K562 (cell line): ENCODE measurements around the gene ETV3. TPM values are rescaled to one million over a fixed set of nuclear protein-coding genes. Genes with fewer than 3 reads are reported as not detected.

ENCODE experiments used
- ATF7 ChIP-seq: fragments of 450-650 bp; IDR thresholded peaks from 2 replicates; pipeline ENCODE4 v1.7.1; 2014; ENCODE audit warnings: mild to moderate bottlenecking, moderate library complexity
- CBFB ChIP-seq: sonication (generic); formaldehyde crosslinking; IDR thresholded peaks from 2 replicates; pipeline ENCODE4 v1.4.0; 2020; ENCODE audit warnings: mild to moderate bottlenecking, missing genetic modification reagents
- CHAMP1 ChIP-seq: fragments of 450-650 bp; IDR thresholded peaks from 2 replicates; pipeline ENCODE4 v1.6.1; 2016; ENCODE audit warnings: mild to moderate bottlenecking
- EHMT2 ChIP-seq: fragments of 450-650 bp; IDR thresholded peaks from 2 replicates; pipeline ENCODE4 v1.6.1; 2018; ENCODE audit warnings: antibody characterized with exemption
- EP300 ChIP-seq: IDR thresholded peaks from 2 replicates; pipeline ENCODE4 v1.6.1; 2012; ENCODE audit warnings: low read length, improper control_type of control experiment
- ETV5 ChIP-seq: sonication (generic); formaldehyde crosslinking; IDR thresholded peaks from 2 replicates; pipeline ENCODE4 v1.4.0; 2020; ENCODE audit warnings: low read depth, mild to moderate bottlenecking, missing genetic modification reagents
- FOXA1 ChIP-seq: fragments of 450-650 bp; IDR thresholded peaks from 2 replicates; pipeline ENCODE4 v1.6.1; 2016; ENCODE audit warnings: mild to moderate bottlenecking, borderline replicate concordance
- FOXP1 ChIP-seq: sonication (generic); formaldehyde crosslinking; IDR thresholded peaks from 2 replicates; pipeline ENCODE4 v1.8.0; 2022; ENCODE audit warnings: mild to moderate bottlenecking, missing genetic modification reagents
- HEY1 ChIP-seq: fragments of 250-450 bp; sonication (Bioruptor Pico); IDR thresholded peaks from 2 replicates; pipeline ENCODE4 v1.5.0; 2020; ENCODE audit warnings: mild to moderate bottlenecking, moderate library complexity, borderline replicate concordance
- KLF1 ChIP-seq: fragments of 450-650 bp; IDR thresholded peaks from 2 replicates; pipeline ENCODE4 v1.6.1; 2016; ENCODE audit warnings: missing genetic modification characterization, missing compliant biosample characterization
- NFE2 ChIP-seq: IDR thresholded peaks from 2 replicates; pipeline ENCODE4 v1.6.1; 2014; ENCODE audit warnings: antibody characterized with exemption, low read depth
- PTRF ChIP-seq: fragments of 450-650 bp; IDR thresholded peaks from 2 replicates; pipeline ENCODE4 v1.6.1; 2016; ENCODE audit warnings: mild to moderate bottlenecking, missing genetic modification characterization, missing compliant biosample characterization
- RREB1 ChIP-seq: fragments of 250-450 bp; sonication (Bioruptor Pico); IDR thresholded peaks from 2 replicates; pipeline ENCODE4 v1.4.0; 2020
- SMAD3 ChIP-seq: fragments of 450-650 bp; formaldehyde crosslinking; conservative IDR thresholded peaks from 2 replicates; pipeline ENCODE4 v1.4.0; 2020; ENCODE audit warnings: mild to moderate bottlenecking
- U2AF2 ChIP-seq: fragments of 200-400 bp; formaldehyde crosslinking; optimal IDR thresholded peaks from 2 replicates; pipeline ENCODE3; 2017; ENCODE audit warnings: low read depth, mild to moderate bottlenecking, low read length
- XRCC5 ChIP-seq: fragments of 200-400 bp; formaldehyde crosslinking; IDR thresholded peaks from 2 replicates; pipeline ENCODE4 v1.6.1; 2017; ENCODE audit warnings: low read depth, mild to moderate bottlenecking, low read length
- ZNF384 ChIP-seq: IDR thresholded peaks from 2 replicates; pipeline ENCODE4 v1.6.1; 2012; ENCODE audit warnings: low read depth, low read length, improper control_type of control experiment
- ZNF395 ChIP-seq: fragments of 200-800 bp; sonication (Bioruptor generic); IDR thresholded peaks from 2 replicates; pipeline ENCODE4 v1.6.1; 2017; ENCODE audit warnings: missing genetic modification characterization, missing compliant biosample characterization
- ZNF766 ChIP-seq: fragments of 200-800 bp; sonication (Bioruptor generic); conservative IDR thresholded peaks from 2 replicates; pipeline ENCODE4 v1.6.1; 2016; ENCODE audit warnings: missing genetic modification characterization, missing compliant biosample characterization
- ZNF785 ChIP-seq: fragments of 250-450 bp; sonication (Bioruptor Pico); IDR thresholded peaks from 2 replicates; pipeline ENCODE4 v1.4.0; 2020; ENCODE audit warnings: mild to moderate bottlenecking
- polyA plus RNA-seq, 8 experiments: library from polyadenylated mRNA; depleted of rRNA in 4 of 8; stranded (reverse) in 5 of 8; unstranded in 3 of 8; fragments of >200 nt; fragmentation: Nextera tagmentation in 2 of 8; fragmentation: Illumina TruSeq in 1 of 8; extraction: Ambion mirVana in 2 of 8; extraction: Trizol in 1 of 8; gene quantifications; 2 replicates each; pipeline versions ENCODE4 v1.2.1 to v1.2.3, GENCODE V29; 2011 to 2014; ENCODE audit warnings: inconsistent platforms in 1 of 8, missing spikeins in 1 of 8
- total RNA-seq, 7 experiments: library from RNA; depleted of rRNA in 6 of 7; stranded (reverse); fragments of >200 nt in 6 of 7; fragmentation: Illumina TruSeq in 2 of 7; extraction: Trizol in 2 of 7; gene quantifications; 2 replicates each; pipeline versions ENCODE4 v1.2.1 to v1.2.3, GENCODE V29; 2011 to 2021; ENCODE audit warnings: low replicate concordance in 1 of 7

Gene ETV3
- total and polyA plus RNA-seq, 9 of the 15 experiments (the other 6 are each of a cell fraction or from before 2014, with no cell fraction given): 3.1 to 16.0 (median 9.0) TPM

GRCh38 chr1:157138220-157139051 is at the start of gene ETV3 (continued):
- TF ChIP-seq ATF7: peak; percentile 89
- TF ChIP-seq CHAMP1: no peak
- peak; percentile 84 for TF ChIP-seq KLF1 (tag)
- TF ChIP-seq PTRF (tag): no peak
- no peak for TF ChIP-seq EHMT2
- TF ChIP-seq CBFB (CRISPR knock-in tag): no peak
- TF ChIP-seq ETV5: peak; percentile 98
- no peak for TF ChIP-seq RREB1 (CRISPR knock-in tag)
- TF ChIP-seq ZNF785: no peak
- TF ChIP-seq FOXP1 (CRISPR knock-in tag): no peak; the same call in none of the 2 replicates
- no peak for TF ChIP-seq FOXA1
- TF ChIP-seq U2AF2: no peak
- no peak for TF ChIP-seq SMAD3 (CRISPR knock-in tag)
- TF ChIP-seq EP300: peak; percentile 26; the same call in 1 of the 2 replicates
- no peak for TF ChIP-seq ZNF384
- no peak for TF ChIP-seq NFE2
- no peak for TF ChIP-seq XRCC5
- TF ChIP-seq ZNF395: no peak
- TF ChIP-seq HEY1 (CRISPR knock-in tag): no peak
- no peak; the same call in 1 of the 2 replicates for TF ChIP-seq ZNF766
